NCI-H1092 treated with DMSO at 0.1 percent for 48 hours (cell line): ENCODE results near the gene UBR3.

Experiments used
- DNase-seq: peaks from one replicate; lab custom pipeline; 2025; lab: John Stamatoyannopoulos, UW

The UBR3 gene

GRCh38 chr2:170006587-170007325, 179.5 kb downstream of the UBR3 start:
- DNase-seq, result no peak

GRCh38 chr2:170009209-170009608, 182.0 kb downstream of the UBR3 start:
- DNase-seq, result no peak

GRCh38 chr2:170012773-170013172, 185.5 kb downstream of the UBR3 start:
- DNase-seq, result no peak

- no peak for DNase-seq
Observed at GRCh38 chr2:170013802-170014551, 186.7 kb downstream of the UBR3 start.

GRCh38 chr2:170014769-170015168, 187.5 kb downstream of the UBR3 start:
- no peak for DNase-seq

- no peak for DNase-seq
Observed at GRCh38 chr2:170017860-170018532, 190.7 kb downstream of the UBR3 start.

GRCh38 chr2:170019060-170019805, 192.0 kb downstream of the UBR3 start:
- no peak for DNase-seq

GRCh38 chr2:170020777-170021176, 193.5 kb downstream of the UBR3 start:
- DNase-seq, result no peak

GRCh38 chr2:170022692-170023091, 195.4 kb downstream of the UBR3 start:
- DNase-seq, result peak; percentile 14

GRCh38 chr2:170024721-170025120, 197.5 kb downstream of the UBR3 start:
- no peak for DNase-seq

GRCh38 chr2:170025223-170025622, 198.0 kb downstream of the UBR3 start:
- no peak for DNase-seq

- DNase-seq, result no peak
Observed at GRCh38 chr2:170026361-170026760, 199.1 kb downstream of the UBR3 start.

- no peak for DNase-seq
Observed at GRCh38 chr2:170029551-170029950, 202.3 kb downstream of the UBR3 start.

GRCh38 chr2:170030040-170030439, 202.8 kb downstream of the UBR3 start:
- DNase-seq, result no peak

GRCh38 chr2:170031288-170031687, 204.0 kb downstream of the UBR3 start:
- DNase-seq, result no peak

GRCh38 chr2:170034596-170034995, 207.3 kb downstream of the UBR3 start:
- no peak for DNase-seq

- no peak for DNase-seq
Observed at GRCh38 chr2:170038734-170039133, 211.5 kb downstream of the UBR3 start.

- DNase-seq, result no peak
Observed at GRCh38 chr2:170039401-170040172, 212.3 kb downstream of the UBR3 start.

- no peak for DNase-seq
Observed at GRCh38 chr2:170044751-170045478, 217.7 kb downstream of the UBR3 start.

GRCh38 chr2:170047331-170048065, 220.2 kb downstream of the UBR3 start:
- DNase-seq, result no peak
